Measurements from ENCODE around the gene UBAP2.

- TF ChIP-seq CTCF (IDR thresholded peaks at IDR 0.05) (no peak), POLR2A (IDR thresholded peaks at IDR 0.05) (no peak), POLR2AphosphoS5 (IDR thresholded peaks at IDR 0.05) (no peak)
These were observed 72.3 kb downstream of the UBAP2 start for GRCh38 chr9:33976414-33976813.

All from breast epithelium (tissue), 3 donors.